Measurements from ENCODE around the gene CACNA1F. TPM values are rescaled to one million over a fixed set of nuclear protein-coding genes. Genes with fewer than 3 reads are reported as not detected.

CACNA1F gene
- total and polyA plus RNA-seq, 10 of the 15 experiments (the other 5 are each of a cell fraction or from before 2014, with no cell fraction given): 0.01 to 0.32 (median 0.05) TPM; not detected in 5

DNA sequence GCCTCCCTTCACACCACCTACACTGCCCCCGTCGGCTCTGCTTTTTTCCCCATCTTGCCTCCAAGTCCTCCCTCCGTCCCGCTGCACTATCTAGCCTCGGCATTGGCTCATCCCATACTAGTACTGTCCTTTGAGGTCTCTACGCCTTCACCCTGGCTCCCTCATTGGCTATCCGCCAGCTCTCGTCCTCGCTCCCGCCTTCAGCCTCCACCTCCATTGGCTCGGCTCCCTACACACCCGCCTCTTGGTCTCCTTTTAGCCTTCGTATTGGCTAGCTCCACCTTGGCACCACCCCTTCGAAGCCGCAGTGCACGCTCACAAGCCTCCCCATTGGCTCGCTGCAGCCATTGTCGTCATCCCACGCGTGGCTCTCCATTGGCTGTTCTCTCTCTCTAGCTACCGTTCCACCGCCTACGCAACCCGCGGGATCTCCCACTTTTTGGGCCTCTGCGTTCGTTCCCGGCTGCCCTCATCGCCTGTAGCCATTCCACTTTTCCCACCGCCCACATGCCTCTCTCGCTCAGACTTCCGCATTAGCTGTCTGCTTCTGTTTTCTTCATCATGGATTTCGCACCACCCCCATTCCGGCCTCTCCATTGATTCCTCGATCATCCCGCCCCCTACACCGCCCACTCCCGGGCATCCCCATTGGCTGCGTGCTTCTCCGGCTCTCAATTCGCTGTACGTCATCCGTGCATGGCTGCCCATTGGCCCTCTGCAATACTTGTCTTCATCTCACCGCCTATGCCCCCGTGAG, 36.0 kb upstream of the CACNA1F start (continued):
- TF ChIP-seq ZSCAN29 (IDR thresholded peaks at IDR 0.05) (no peak), BACH1 (IDR thresholded peaks at IDR 0.05; ENCODE audit: borderline replicate concordance) (no peak), ZNF274 (IDR thresholded peaks at IDR 0.05; ENCODE audit: insufficient read depth, insufficient read length) (no peak), EED (IDR thresholded peaks at IDR 0.05; ENCODE audit: low read depth) (no peak), LARP7 (IDR thresholded peaks at IDR 0.05) (no peak), FOXK2 (IDR thresholded peaks at IDR 0.05) (peak; percentile 64), CEBPB (IDR thresholded peaks at IDR 0.05; ENCODE audit: borderline replicate concordance in 1 of 2, low read depth in 2 of 2, low read length in 2 of 2) (no peak), MEF2B (IDR thresholded peaks at IDR 0.05; ENCODE audit: partially characterized antibody, poor library complexity, severe bottlenecking) (no peak), STAT1 (conservative IDR thresholded peaks at IDR 0.05) (no peak)
- TF ChIP-seq, protein P1, sequence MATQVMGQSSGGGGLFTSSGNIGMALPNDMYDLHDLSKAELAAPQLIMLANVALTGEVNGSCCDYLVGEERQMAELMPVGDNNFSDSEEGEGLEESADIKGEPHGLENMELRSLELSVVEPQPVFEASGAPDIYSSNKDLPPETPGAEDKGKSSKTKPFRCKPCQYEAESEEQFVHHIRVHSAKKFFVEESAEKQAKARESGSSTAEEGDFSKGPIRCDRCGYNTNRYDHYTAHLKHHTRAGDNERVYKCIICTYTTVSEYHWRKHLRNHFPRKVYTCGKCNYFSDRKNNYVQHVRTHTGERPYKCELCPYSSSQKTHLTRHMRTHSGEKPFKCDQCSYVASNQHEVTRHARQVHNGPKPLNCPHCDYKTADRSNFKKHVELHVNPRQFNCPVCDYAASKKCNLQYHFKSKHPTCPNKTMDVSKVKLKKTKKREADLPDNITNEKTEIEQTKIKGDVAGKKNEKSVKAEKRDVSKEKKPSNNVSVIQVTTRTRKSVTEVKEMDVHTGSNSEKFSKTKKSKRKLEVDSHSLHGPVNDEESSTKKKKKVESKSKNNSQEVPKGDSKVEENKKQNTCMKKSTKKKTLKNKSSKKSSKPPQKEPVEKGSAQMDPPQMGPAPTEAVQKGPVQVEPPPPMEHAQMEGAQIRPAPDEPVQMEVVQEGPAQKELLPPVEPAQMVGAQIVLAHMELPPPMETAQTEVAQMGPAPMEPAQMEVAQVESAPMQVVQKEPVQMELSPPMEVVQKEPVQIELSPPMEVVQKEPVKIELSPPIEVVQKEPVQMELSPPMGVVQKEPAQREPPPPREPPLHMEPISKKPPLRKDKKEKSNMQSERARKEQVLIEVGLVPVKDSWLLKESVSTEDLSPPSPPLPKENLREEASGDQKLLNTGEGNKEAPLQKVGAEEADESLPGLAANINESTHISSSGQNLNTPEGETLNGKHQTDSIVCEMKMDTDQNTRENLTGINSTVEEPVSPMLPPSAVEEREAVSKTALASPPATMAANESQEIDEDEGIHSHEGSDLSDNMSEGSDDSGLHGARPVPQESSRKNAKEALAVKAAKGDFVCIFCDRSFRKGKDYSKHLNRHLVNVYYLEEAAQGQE (IDR thresholded peaks at IDR 0.05; ENCODE audit: low read depth, low read length): no peak

All from GM12878 (cell line).